PFSK-1 (cell line): Measurements from ENCODE around the gene VPS35L.

Experiments used
- POLR2AphosphoS5 ChIP-seq: IDR thresholded peaks from 2 replicates; pipeline ENCODE4 v1.6.1; 2012; ENCODE audit warnings: low read depth, mild to moderate bottlenecking, control low read depth, low read length, moderate library complexity
- TAF1 ChIP-seq: IDR thresholded peaks from 2 replicates; pipeline ENCODE4 v1.6.1; 2012; ENCODE audit warnings: low read length, control low read depth, borderline replicate concordance; ENCODE audit not compliant: insufficient read depth

GRCh38 chr16:19528666-19529065, 26.8 kb upstream of the VPS35L start:
- TF ChIP-seq POLR2AphosphoS5, result no peak
- TF ChIP-seq TAF1, result no peak
